KBM-7 (cell line): ENCODE data around the gene CERS6.
A peak's percentile ranks its signal among the peaks of the same experiment; 100 is the strongest.

Experiments
- DNase-seq: peaks from one replicate; pipeline ENCODE4 v3.0.0-alpha.2; 2015
- in situ Hi-C: fragments of 300-500 bp; cut with MboI; formaldehyde crosslinking; loops from 2 replicates; pipeline ENCODE4 v1.14.3; 2020; ENCODE audit warnings: low sequenced_read_pairs, low pct_unique_long_range_greater_than_20kb, mixed read lengths

Gene CERS6

GRCh38 chr2:168583710-168584521 lies 127.8 kb downstream of the CERS6 start:
- DNase-seq: peak; percentile 20
- in situ Hi-C loops: no loop called here

DNA sequence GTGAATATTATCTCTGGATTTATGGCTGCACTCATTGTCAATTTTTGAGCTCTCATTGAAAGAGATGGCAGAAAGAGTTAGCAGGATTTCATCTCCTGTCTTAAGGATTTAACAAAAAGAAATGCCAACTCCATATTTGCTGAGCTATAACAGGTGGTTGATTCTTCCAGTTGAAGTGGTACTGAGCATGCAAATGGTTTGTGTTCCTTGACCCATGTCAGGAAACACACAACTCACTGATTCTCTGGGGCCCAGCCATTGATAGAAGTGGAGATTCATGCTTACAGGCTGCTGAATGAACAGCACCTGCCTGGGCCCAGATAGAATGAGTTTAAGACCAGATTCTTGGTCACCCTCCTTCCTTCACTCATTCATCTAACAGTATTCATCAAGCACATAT lies 128.8 kb downstream of the CERS6 start:
- no peak for DNase-seq
- in situ Hi-C loops: no loop called here

DNA sequence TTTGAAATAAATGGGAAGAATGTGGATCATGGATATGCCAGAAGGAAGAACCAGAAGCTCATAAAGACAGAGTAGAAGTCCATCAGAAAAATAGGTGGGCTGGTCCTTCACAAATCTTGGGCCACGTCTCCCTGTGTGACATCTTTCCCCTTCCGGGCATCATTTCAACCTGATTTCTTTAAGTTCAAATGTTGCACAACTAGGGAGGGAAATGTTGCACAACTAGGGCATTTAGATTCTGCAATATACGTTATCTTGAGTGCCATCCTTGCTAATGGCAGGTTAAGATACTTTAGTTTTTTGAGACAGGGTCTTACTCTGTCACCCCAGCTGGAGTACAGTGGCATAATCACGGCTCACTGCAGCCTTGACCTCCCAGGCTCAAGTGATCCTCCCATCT lies 129.6 kb downstream of the CERS6 start:
- in situ Hi-C loops: no loop called here
- DNase-seq: no peak

- in situ Hi-C loops: no loop called here
- DNase-seq: no peak
Measured at GRCh38 chr2:168587307-168587706, 131.2 kb downstream of the CERS6 start.

DNA sequence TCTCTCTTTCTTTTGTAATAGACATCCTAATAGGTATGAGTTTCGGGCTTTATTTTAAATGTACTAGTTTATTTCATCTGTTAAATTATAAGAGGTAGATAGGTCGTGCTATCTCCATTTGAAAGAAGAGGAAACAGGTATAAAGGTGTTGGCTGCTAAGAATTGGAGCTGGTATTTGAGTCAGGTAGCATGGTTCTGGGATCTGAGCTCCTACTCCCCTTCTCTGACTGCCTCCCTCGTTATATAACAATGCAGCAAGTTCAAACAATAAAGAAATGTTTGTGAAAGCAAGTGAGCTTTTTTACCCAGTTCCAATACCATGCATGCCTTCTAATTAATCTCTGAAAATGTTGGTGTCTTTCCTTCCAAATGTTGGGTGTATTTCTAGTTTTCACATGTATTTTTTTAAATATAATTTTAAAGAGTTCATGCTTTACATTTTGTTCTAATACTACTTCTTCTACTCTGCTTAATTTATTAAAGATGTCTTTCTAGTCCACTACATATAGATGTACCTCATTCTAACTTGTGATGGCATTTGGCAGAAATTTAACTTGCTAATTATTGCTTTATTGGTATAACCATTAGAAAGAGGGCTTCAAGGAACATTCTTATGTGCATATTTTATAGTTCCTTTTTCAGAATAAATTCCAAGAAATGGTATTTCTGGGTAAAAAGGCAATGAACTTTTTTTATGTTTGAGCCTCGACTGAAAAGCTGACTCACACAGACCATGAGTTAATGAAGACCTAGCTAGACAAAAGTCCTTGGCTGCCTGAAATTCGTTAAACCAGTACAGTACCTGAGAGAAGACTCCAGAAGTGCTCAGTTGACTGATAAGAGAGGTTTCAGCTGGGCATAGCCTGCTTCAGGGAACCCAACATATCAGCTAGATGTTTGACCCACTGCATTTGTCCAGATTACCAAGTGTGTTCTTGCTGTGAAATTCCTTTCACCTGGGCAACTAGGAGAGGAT lies 133.5 kb downstream of the CERS6 start:
- in situ Hi-C loops: no loop called here

GRCh38 chr2:168592181-168592831 lies 136.2 kb downstream of the CERS6 start:
- in situ Hi-C loops: no loop called here
- DNase-seq: no peak

More for the DNA sequence above, 133.5 kb downstream of the CERS6 start:
- DNase-seq: peak; percentile 27

- in situ Hi-C loops: no loop called here
- no peak for DNase-seq
Measured at GRCh38 chr2:168593713-168594112, 137.6 kb downstream of the CERS6 start.

- in situ Hi-C loops: no loop called here
- DNase-seq: no peak
Measured at GRCh38 chr2:168594778-168595177, 138.7 kb downstream of the CERS6 start.

GRCh38 chr2:168596881-168597655 lies 141.0 kb downstream of the CERS6 start:
- no peak for DNase-seq
- in situ Hi-C loops: no loop called here

DNA sequence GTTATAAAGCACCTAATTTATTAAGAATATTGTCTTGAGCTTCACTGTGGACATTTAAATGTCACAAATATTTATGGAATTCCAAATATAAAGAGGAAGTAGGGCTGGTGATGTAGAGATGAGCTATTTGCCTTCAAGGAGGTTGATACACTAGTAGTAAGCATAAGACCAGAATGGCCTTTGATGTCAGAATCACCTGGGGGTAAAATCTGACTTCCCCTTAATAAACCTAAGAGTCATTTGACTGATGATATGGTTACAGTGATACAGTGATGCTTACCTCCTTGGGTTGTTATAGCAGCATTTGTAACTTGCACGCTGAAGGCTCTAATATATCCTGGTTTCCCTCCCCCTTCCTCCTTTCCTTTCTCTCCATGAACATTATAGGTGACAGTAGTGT lies 143.7 kb downstream of the CERS6 start:
- in situ Hi-C loops: no loop called here
- DNase-seq: no peak

- DNase-seq: no peak
- in situ Hi-C loops: no loop called here
Measured at GRCh38 chr2:168600949-168601348, 144.9 kb downstream of the CERS6 start.

DNA sequence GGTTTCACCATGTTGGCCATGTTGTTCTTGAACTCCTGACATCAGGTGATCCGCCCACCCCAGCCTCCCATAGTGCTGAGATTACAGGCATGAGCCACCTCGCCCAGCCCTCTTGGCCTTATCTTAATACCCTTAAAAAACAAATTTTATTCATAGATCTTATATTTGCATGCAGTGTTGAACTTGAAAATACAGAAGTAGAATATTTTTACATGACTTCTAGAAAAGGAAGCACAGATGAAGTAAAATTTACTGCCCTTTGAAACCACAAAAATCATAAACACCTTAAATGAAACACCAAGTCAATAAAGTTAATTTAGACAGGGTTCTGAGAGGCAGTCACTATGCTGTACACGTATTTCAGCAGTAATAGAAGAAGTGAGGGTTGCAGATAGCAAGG lies 145.7 kb downstream of the CERS6 start:
- DNase-seq: peak; percentile 52
- in situ Hi-C loops: no loop called here

GRCh38 chr2:168602379-168602778 lies 146.3 kb downstream of the CERS6 start:
- no peak for DNase-seq
- in situ Hi-C loops: no loop called here

- in situ Hi-C loops: no loop called here
- no peak for DNase-seq
Measured at GRCh38 chr2:168602846-168603401, 146.9 kb downstream of the CERS6 start.

GRCh38 chr2:168603439-168603961 lies 147.4 kb downstream of the CERS6 start:
- in situ Hi-C loops: no loop called here
- no peak for DNase-seq

- no peak for DNase-seq
Measured at GRCh38 chr2:168604252-168604651, 148.2 kb downstream of the CERS6 start.

GRCh38 chr2:168607992-168608391 lies 151.9 kb downstream of the CERS6 start:
- in situ Hi-C loops: no loop called here
- DNase-seq: peak; percentile 32

More at GRCh38 chr2:168604252-168604651, 148.2 kb downstream of the CERS6 start:
- in situ Hi-C loops: no loop called here

DNA sequence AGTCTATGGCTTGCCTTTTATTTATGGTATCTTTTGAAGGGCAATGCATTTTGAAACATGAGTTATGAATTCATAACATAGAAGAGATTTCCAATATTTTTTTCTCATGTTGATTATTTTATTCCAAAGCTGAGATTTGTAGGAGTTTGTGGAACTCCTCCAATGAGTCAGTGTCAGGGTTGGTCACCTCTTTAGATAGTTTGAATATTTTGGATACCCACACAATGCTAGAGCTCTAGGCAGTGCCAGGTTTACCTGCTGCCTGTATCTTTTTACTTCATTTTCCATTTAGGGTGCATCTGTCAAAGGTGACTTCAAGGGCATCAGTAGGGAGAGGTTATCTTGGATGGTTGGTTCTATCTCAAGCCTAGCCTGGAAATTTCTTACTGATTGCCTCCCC lies 152.7 kb downstream of the CERS6 start:
- in situ Hi-C loops: no loop called here
- DNase-seq: no peak
